Nephron (organoid): Measurements from ENCODE around the gene DLGAP1.

Experiments
- H3K27ac Mint-ChIP-seq, 3 experiments: 2 replicates each; pipeline ENCODE4 v1.8.0; 2020; ENCODE audit warnings: mixed read lengths in 3 of 3, mild to moderate bottlenecking in 2 of 3, moderate library complexity in 1 of 3
- H3K27me3 Mint-ChIP-seq: 2 replicates; pipeline ENCODE4 v1.8.0; 2021; ENCODE audit warnings: low read depth, mild to moderate bottlenecking, moderate library complexity, mixed read lengths
- H3K36me3 Mint-ChIP-seq: 2 replicates; pipeline ENCODE4 v1.8.0; 2020; ENCODE audit warnings: low read depth, mixed read lengths
- H3K4me1 Mint-ChIP-seq: 2 replicates; pipeline ENCODE4 v1.8.0; 2020; ENCODE audit warnings: mixed read lengths
- H3K4me3 Mint-ChIP-seq, 3 experiments: 2 replicates each; pipeline ENCODE4 v1.8.0; 2020; ENCODE audit warnings: mild to moderate bottlenecking in 3 of 3, mixed read lengths in 3 of 3, moderate library complexity in 2 of 3
- H3K9me3 Mint-ChIP-seq: 2 replicates; pipeline ENCODE4 v1.8.0; 2020; ENCODE audit warnings: mixed read lengths
- CTCF ChIP-seq, 3 experiments: fragments of 200-600 bp; sonication (generic); IDR thresholded peaks; one replicate each; pipeline ENCODE4 v1.5.0; 2021; ENCODE audit warnings: antibody characterized with exemption in 3 of 3; ENCODE audit not compliant: unreplicated experiment in 3 of 3

Gene DLGAP1

DNA sequence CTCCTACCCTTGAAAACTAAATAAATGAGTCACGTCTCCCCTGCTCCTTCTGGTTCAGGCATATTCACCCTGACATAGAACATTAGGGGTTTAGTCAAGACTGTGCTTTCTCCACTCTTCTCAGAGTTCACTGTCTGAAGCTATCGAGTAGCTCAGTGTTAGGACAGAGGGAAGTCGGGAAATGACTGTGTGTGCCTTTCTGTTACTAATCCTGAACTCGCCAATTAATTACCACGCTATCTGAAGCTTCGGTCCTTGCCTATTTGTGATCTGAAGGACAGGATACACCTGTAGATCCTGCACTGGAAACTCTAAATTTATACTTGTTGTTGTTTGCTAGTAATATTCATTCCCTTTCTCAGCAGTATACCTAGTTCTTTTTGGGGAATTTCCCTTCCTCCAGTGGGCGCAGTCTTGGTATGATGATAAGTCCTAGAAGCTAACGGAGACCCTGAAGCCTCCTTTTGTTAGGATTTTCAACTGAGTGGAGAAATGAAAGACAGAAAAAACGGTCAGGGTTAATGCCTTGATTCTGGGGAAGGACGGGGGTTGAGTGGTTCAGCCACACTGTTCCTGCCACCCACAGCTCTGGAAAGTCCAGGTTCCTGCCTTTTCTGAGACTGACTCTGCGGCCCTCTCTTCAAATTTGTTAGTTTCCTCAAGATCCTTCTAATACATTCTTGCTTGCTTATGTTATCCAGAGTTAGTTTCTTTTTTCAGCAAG is 218.0 kb downstream of the DLGAP1 start:
- no peaks in the 10 kb centered on the region for H3K36me3 Mint-ChIP-seq
- no peak overlapping the region for H3K4me3 Mint-ChIP-seq
- H3K27ac Mint-ChIP-seq, result no peak overlapping the region
- H3K9me3 Mint-ChIP-seq, result no peaks in the 10 kb centered on the region
- H3K4me1 Mint-ChIP-seq, result no peaks in the 10 kb centered on the region
- no peak for TF ChIP-seq CTCF (IDR thresholded peaks at IDR 0.05; ENCODE audit: unreplicated experiment in 3 of 3)
- no peaks in the 10 kb centered on the region for H3K27me3 Mint-ChIP-seq

- Mint-ChIP-seq H3K27ac (no peak overlapping the region), H3K36me3 (no peaks in the 10 kb centered on the region), H3K4me3 (no peak overlapping the region), H3K9me3 (no peaks in the 10 kb centered on the region), H3K27me3 (no peaks in the 10 kb centered on the region), H3K4me1 (no peaks in the 10 kb centered on the region)
- TF ChIP-seq CTCF (IDR thresholded peaks at IDR 0.05; ENCODE audit: unreplicated experiment in 3 of 3), result no peak
Measured at GRCh38 chr18:4233468-4233867, 221.6 kb downstream of the DLGAP1 start.

DNA sequence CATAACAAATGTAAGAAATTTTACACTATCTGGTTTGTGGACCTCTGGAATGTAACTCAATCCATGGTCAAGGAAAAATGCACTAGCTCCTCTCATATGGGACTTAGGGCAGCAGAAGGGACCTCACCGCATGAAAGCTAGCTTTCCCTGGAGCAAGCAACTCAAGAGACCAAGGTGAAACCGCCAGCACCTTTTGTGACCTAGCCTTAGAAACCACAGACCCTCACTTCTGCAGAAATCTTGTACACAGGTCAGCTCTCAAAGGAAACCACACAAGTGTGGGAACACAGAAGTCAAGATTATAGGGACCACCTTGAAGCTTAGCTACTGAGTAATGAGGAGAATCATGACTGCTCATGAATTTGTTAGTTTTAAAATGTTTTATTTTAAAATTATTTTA is 222.5 kb downstream of the DLGAP1 start:
- H3K27me3 Mint-ChIP-seq, result no peaks in the 10 kb centered on the region
- H3K9me3 Mint-ChIP-seq, result peaks cover 2% of the 10 kb centered on the region
- H3K36me3 Mint-ChIP-seq, result no peaks in the 10 kb centered on the region
- TF ChIP-seq CTCF (IDR thresholded peaks at IDR 0.05; ENCODE audit: unreplicated experiment in 3 of 3), result no peak
- no peak overlapping the region for H3K4me3 Mint-ChIP-seq
- no peaks in the 10 kb centered on the region for H3K4me1 Mint-ChIP-seq
- no peak overlapping the region for H3K27ac Mint-ChIP-seq

GRCh38 chr18:4231260-4231659 is 223.8 kb downstream of the DLGAP1 start:
- no peak overlapping the region for H3K4me3 Mint-ChIP-seq
- no peaks in the 10 kb centered on the region for H3K36me3 Mint-ChIP-seq
- H3K27ac Mint-ChIP-seq, result no peak overlapping the region
- no peaks in the 10 kb centered on the region for H3K4me1 Mint-ChIP-seq
- peaks cover 5% of the 10 kb centered on the region for H3K9me3 Mint-ChIP-seq
- H3K27me3 Mint-ChIP-seq, result no peaks in the 10 kb centered on the region
- TF ChIP-seq CTCF (IDR thresholded peaks at IDR 0.05; ENCODE audit: unreplicated experiment in 3 of 3), result no peak

DNA sequence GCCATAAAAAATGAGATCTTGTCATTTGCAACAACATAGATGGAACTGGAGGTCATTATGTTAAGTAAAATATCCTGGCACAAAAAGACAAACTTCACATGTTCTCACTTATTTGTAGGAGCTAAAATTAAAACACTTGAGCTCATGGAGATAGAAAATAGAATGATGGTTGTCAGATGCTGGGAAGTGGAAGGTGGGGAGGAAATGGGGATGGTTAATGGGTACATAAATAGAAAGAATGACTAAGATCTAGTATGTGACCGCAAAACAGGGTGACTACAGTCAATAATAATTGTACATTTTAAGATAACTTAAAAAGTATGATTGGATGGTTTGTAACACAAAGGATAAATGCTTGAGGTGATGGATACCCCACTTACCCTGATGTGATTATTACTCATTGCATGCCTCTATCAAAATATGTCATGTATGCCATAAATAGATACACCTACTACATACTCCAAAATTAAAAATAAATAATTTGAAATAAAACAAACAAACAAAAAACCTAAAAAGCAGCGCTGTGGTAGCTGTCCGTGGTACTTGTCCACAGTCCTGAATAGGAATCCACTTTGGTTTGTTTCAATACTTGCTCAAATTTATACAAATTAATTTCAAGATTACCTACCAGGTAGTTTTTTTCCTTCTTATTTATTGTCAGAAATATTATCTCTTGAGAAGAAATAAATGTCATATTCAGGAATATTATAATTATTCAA is 224.5 kb downstream of the DLGAP1 start:
- Mint-ChIP-seq H3K27me3 (no peaks in the 10 kb centered on the region), H3K9me3 (peaks cover 5% of the 10 kb centered on the region), H3K27ac (no peak overlapping the region), H3K36me3 (no peaks in the 10 kb centered on the region), H3K4me1 (no peaks in the 10 kb centered on the region), H3K4me3 (no peak overlapping the region)
- no peak for TF ChIP-seq CTCF (IDR thresholded peaks at IDR 0.05; ENCODE audit: unreplicated experiment in 3 of 3)
